K562 (cell line): ENCODE measurements around the gene AFAP1. TPM values are rescaled to one million over a fixed set of nuclear protein-coding genes. Genes with fewer than 3 reads are reported as not detected.
A peak's percentile ranks its signal among the peaks of the same experiment; 100 is the strongest.

ENCODE experiments used
- E2F6 ChIP-seq, 2 experiments: IDR thresholded peaks; 2 replicates each; pipeline ENCODE4 v1.6.1; 2011; ENCODE audit warnings: borderline replicate concordance in 1 of 2, control low read depth in 1 of 2, low read depth in 1 of 2, low read length in 1 of 2, mild to moderate bottlenecking in 1 of 2, mixed read lengths in 1 of 2, moderate library complexity in 1 of 2; ENCODE audit not compliant: insufficient read depth in 1 of 2, insufficient read length in 1 of 2, poor library complexity in 1 of 2, severe bottlenecking in 1 of 2; ENCODE audit errors: extremely low read depth in 1 of 2
- ELF1 ChIP-seq: fragments of 200-800 bp; sonication (Bioruptor generic); IDR thresholded peaks from 2 replicates; pipeline ENCODE4 v1.6.1; 2016; ENCODE audit warnings: missing genetic modification characterization, missing compliant biosample characterization
- ETV1 ChIP-seq: fragments of 450-650 bp; conservative IDR thresholded peaks from 2 replicates; pipeline ENCODE4 v1.6.1; 2016; ENCODE audit warnings: missing genetic modification characterization, control low read depth, low read depth, missing compliant biosample characterization
- FOXK2 ChIP-seq, 2 experiments: fragments of 450-650 bp; IDR thresholded peaks in 1 of 2; conservative IDR thresholded peaks in 1 of 2; 2 replicates each; pipeline ENCODE4 v1.6.1; 2016; ENCODE audit warnings: low read depth in 2 of 2, mild to moderate bottlenecking in 1 of 2
- GABPA ChIP-seq: fragments of 200-800 bp; sonication (Bioruptor generic); conservative IDR thresholded peaks from 2 replicates; pipeline ENCODE4 v1.6.1; 2016; ENCODE audit warnings: low read depth, missing genetic modification characterization, missing compliant biosample characterization
- HOXB6 ChIP-seq: fragments of 250-450 bp; sonication (Bioruptor Pico); IDR thresholded peaks from 2 replicates; pipeline ENCODE4 v1.5.1; 2022; ENCODE audit warnings: mild to moderate bottlenecking, borderline replicate concordance
- LCOR ChIP-seq: sonication (generic); formaldehyde crosslinking; IDR thresholded peaks from 2 replicates; pipeline ENCODE4 v1.8.0; 2022; ENCODE audit warnings: mild to moderate bottlenecking, missing genetic modification reagents
- STAG1 ChIP-seq: sonication (generic); formaldehyde crosslinking; IDR thresholded peaks from 2 replicates; pipeline ENCODE4 v1.5.0; 2020; ENCODE audit warnings: missing genetic modification reagents, borderline replicate concordance
- TAF15 ChIP-seq: fragments of 200-400 bp; formaldehyde crosslinking; IDR thresholded peaks from 2 replicates; pipeline ENCODE4 v1.6.1; 2017; ENCODE audit warnings: mild to moderate bottlenecking, low read depth, low read length, moderate library complexity
- XRCC5 ChIP-seq: fragments of 200-400 bp; formaldehyde crosslinking; IDR thresholded peaks from 2 replicates; pipeline ENCODE4 v1.6.1; 2017; ENCODE audit warnings: low read depth, mild to moderate bottlenecking, low read length
- ZBTB40 ChIP-seq, 2 experiments: fragments of 450-650 bp in 1 of 2; sonication (generic) in 1 of 2; formaldehyde crosslinking in 1 of 2; IDR thresholded peaks; 2 replicates each; pipeline versions ENCODE4 v1.7.1 to v1.9.0; 2016 to 2022; ENCODE audit warnings: inconsistent platforms in 1 of 2, mild to moderate bottlenecking in 1 of 2, missing genetic modification reagents in 1 of 2
- ZEB2 ChIP-seq: fragments of 450-650 bp; IDR thresholded peaks from 2 replicates; pipeline ENCODE4 v1.6.1; 2016
- ZNF174 ChIP-seq: fragments of 250-450 bp; sonication (Bioruptor Pico); IDR thresholded peaks from 2 replicates; pipeline ENCODE4 v1.4.0; 2020; ENCODE audit warnings: mild to moderate bottlenecking
- ZNF311 ChIP-seq: fragments of 250-450 bp; sonication (Bioruptor Pico); IDR thresholded peaks from 2 replicates; pipeline ENCODE4 v1.4.0; 2020; ENCODE audit warnings: mild to moderate bottlenecking, moderate library complexity
- polyA plus RNA-seq, 8 experiments: library from polyadenylated mRNA; depleted of rRNA in 4 of 8; stranded (reverse) in 5 of 8; unstranded in 3 of 8; fragments of >200 nt; fragmentation: Nextera tagmentation in 2 of 8; fragmentation: Illumina TruSeq in 1 of 8; extraction: Ambion mirVana in 2 of 8; extraction: Trizol in 1 of 8; gene quantifications; 2 replicates each; pipeline versions ENCODE4 v1.2.1 to v1.2.3, GENCODE V29; 2011 to 2014; ENCODE audit warnings: inconsistent platforms in 1 of 8, missing spikeins in 1 of 8
- total RNA-seq, 7 experiments: library from RNA; depleted of rRNA in 6 of 7; stranded (reverse); fragments of >200 nt in 6 of 7; fragmentation: Illumina TruSeq in 2 of 7; extraction: Trizol in 2 of 7; gene quantifications; 2 replicates each; pipeline versions ENCODE4 v1.2.1 to v1.2.3, GENCODE V29; 2011 to 2021; ENCODE audit warnings: low replicate concordance in 1 of 7
- TF ChIP-seq, protein P1 (sequence below), 2 experiments: fragments of 250-450 bp in 1 of 2; fragments of 450-650 bp in 1 of 2; sonication (Bioruptor Pico) in 1 of 2; IDR thresholded peaks; 2 replicates each; pipeline versions ENCODE4 v1.6.1 to v1.8.0; 2016 to 2021; ENCODE audit warnings: mild to moderate bottlenecking in 2 of 2, moderate library complexity in 2 of 2, missing compliant biosample characterization in 1 of 2, missing genetic modification characterization in 1 of 2

Gene AFAP1
- total and polyA plus RNA-seq, 9 of the 15 experiments (the other 6 are each of a cell fraction or from before 2014, with no cell fraction given): 0.07 to 0.42 (median 0.12) TPM; not detected in 1

DNA sequence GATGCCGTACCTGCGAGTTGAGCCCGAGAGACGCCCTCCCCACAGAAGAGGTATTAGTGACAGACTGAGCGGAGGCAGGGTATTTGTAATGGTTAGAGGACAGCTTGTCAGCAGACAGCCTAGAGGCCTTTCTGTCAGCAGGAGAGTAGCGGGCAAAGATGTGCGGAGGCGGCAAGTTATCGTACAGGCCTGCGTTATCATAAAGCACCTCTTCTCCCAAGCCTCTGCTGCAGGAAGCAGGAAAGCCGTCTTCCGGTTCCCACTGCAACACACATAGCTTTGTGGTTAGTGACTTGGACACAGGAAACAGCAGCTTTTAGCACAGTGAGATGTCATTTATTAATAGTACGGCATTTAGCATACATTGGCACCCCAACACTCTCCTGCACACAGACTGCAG lies 158.3 kb downstream of the AFAP1 start (continued):
- TF ChIP-seq FOXK2 (conservative IDR thresholded peaks at IDR 0.05 in 1 of 2, IDR thresholded peaks at IDR 0.05 in 1 of 2; ENCODE audit: low read depth in 2 of 2): no peak
- no peak for TF ChIP-seq ZNF174 (CRISPR knock-in tag)
- TF ChIP-seq, protein P1, sequence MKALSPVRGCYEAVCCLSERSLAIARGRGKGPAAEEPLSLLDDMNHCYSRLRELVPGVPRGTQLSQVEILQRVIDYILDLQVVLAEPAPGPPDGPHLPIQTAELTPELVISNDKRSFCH (CRISPR knock-in tag; IDR thresholded peaks at IDR 0.05): no peak
- TF ChIP-seq, protein P1 (tag; IDR thresholded peaks at IDR 0.05): no peak
- TF ChIP-seq ZBTB40 (IDR thresholded peaks at IDR 0.05): 0 out of 2 replicates have a peak, but pooled peaks have one; percentile 22
- TF ChIP-seq ZBTB40 (CRISPR knock-in tag; IDR thresholded peaks at IDR 0.05): no peak
- no peak for TF ChIP-seq ZNF311 (CRISPR knock-in tag)
- peak; percentile 73 for TF ChIP-seq ETV1
- TF ChIP-seq TAF15: no peak
- no peak for TF ChIP-seq STAG1 (CRISPR knock-in tag)
- TF ChIP-seq ELF1: no peak
- no peak for TF ChIP-seq XRCC5
- TF ChIP-seq E2F6 (IDR thresholded peaks at IDR 0.05; ENCODE audit: borderline replicate concordance in 1 of 2, extremely low read depth in 1 of 2, insufficient read depth in 1 of 2, insufficient read length in 1 of 2, low read depth in 1 of 2, low read length in 1 of 2, poor library complexity in 1 of 2, severe bottlenecking in 1 of 2): peak in 1 of 2 experiments; percentile 13
- TF ChIP-seq LCOR (CRISPR knock-in tag): no peak; the same call in 1 of the 2 replicates
- no peak for TF ChIP-seq HOXB6 (CRISPR knock-in tag)
- TF ChIP-seq GABPA: peak; percentile 79
- no peak for TF ChIP-seq ZEB2
